Measurements from ENCODE around the gene LYVE1.
"Not testable (repeated sequence)": the region's sequence is repeated elsewhere in the genome, so short reads cannot be mapped to it uniquely, and the experiment has no call there.

The LYVE1 gene, protein sequence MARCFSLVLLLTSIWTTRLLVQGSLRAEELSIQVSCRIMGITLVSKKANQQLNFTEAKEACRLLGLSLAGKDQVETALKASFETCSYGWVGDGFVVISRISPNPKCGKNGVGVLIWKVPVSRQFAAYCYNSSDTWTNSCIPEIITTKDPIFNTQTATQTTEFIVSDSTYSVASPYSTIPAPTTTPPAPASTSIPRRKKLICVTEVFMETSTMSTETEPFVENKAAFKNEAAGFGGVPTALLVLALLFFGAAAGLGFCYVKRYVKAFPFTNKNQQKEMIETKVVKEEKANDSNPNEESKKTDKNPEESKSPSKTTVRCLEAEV

DNA sequence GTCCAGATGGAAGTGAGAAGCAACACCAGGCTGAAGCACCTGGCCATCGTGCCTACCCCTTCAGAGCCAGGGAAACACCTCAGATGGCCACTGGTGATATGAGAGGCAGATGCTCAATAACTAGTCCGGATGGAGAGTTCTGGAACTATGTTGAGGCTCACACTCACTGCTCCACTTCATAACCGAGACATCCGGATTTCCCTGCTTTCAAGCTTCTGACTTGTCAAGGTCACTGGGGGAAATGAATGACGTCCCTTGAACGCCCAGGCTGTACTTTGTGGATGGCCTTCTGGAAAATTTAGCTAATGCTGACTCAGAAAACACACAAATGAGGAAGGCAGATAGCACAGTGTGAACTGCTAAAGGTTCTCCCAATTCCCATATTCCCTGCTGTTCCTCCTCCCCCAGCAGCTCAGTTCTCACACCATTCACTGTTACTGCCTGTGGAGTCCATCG lies at the start of gene LYVE1:
Gene LYVE1 (minus strand): TSS at position 180 of the 456 bp plus-strand sequence. CDS start 133 bp downstream, at position 47.
- no peak for DNase-seq

DNA sequence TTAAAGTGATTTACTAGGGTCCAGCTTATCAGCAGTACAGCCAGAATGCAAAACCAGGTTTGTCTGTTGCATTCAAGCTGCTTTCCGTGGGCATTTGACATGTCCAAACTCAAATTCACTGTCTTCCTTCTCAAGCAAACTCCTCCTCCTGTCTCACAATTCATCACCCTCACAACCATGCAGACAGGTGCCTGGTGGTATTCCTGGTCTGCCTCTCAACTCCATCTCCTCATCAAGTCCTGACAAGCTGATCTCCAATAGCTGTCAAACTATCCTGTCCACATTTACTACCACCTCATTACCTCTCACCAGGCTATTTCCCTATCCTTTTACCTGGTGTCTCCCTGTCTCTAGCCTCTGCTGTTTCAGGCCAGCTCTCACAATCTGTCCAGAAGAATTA lies 49.1 kb upstream of the LYVE1 start:
- DNase-seq = no peak

DNA sequence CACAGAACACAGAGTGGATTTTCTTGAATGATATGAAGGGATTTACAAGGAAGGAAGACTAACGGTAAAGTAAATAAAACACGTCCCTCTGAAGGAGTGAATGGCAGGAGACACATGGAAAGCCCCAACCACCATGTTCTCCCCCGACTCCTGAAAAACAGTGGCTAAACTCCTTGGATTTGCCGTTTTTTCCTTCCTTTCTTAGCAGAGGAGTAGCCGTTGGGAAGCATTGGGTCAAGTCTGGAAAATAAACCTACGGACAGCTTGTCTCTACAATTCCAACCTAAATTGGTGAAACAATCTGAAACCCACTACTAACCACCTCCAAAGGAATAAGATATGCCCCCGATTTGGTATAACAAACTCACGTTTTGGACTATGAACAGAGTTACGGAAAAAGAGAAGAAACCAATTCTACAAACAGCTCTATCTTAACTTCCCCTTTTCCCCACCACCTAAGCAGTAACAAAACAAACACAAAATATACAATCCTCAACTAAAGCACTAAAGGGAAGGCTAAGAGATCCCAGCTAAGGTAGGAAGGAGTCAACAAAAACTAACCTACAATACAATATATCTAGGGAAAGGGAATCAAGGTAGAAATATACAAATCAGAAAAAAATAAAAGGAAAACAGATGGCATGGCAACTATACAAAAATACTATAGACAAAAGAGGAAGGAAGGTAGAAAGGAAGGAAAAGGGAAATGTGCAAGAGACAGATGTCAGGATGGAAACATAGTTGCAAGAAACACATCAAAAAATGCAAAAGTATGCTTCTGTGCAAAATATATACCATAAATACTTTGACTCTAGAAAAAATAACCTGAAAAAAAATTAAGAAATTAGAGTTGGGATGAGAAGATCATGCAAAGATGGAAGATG lies 43.8 kb upstream of the LYVE1 start:
- no peak for DNase-seq

DNA sequence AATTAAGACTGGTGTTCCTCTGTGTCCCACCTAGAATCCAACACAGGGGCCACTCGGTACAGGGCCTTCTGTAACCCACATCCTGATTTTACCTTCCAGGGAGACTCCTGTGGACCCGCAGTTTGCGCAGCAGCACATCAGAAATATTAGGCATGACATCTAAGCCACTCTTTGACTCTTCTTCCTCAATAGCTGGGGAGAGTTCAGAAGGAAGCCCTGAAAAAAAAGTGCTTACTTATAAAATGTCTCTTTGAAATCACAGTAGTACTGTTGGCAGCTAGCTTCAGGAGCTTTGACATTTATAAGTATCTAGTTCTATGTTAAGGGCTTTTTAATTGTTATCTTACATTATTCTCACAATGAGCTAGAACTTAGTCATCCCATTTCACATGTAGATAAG lies 41.2 kb upstream of the LYVE1 start:
- DNase-seq = no peak

DNA sequence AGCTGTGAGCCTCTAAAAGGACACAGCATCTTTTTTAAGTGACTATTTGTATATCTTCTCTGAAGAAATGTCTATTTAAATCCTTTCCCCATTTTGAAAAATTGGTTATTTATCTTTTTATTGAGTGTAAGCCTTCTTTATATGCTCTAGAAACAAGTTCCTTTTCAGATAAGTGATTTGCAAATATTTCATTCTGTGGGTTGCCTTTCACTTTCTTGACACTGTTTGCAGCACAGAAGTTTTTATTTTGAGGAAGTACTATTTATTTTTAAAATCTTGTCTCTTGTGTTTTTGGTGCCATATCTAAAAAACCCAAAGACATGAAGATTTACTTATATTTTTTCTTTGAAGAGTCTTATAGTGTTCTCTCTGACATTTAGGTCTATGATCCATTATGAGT lies 40.1 kb upstream of the LYVE1 start:
- DNase-seq = no peak

DNA sequence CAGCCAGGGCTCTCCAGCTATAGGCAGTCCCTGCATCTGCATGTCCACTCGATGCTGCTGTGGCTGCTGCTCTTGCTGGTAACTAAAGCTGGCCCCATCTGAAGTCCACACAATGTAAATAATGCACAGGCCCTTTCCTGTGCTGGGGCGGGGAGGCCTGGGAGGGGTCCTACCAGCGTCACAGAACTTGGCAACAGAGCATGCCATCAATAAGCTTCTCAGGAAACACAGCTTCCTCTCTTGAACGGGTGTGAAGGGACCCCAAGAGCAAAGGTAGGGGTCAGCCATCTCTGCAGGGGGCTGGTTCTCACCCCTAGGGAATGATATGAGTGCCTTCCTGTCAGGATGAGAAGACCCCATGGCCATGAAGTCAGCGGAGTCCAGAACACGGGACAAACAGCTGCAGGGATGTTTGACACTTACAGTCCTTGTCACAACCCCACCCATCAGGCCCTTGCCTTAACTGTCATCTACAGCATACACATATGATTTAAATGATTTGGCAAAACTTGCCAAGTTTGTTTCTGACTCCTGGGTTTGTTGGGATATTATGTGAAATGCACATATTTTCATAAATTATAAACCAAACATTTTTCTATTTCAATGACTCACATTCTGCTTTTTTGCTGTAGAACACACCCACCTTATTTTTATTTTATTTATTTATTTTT lies 39.1 kb upstream of the LYVE1 start:
- no peak for DNase-seq

DNA sequence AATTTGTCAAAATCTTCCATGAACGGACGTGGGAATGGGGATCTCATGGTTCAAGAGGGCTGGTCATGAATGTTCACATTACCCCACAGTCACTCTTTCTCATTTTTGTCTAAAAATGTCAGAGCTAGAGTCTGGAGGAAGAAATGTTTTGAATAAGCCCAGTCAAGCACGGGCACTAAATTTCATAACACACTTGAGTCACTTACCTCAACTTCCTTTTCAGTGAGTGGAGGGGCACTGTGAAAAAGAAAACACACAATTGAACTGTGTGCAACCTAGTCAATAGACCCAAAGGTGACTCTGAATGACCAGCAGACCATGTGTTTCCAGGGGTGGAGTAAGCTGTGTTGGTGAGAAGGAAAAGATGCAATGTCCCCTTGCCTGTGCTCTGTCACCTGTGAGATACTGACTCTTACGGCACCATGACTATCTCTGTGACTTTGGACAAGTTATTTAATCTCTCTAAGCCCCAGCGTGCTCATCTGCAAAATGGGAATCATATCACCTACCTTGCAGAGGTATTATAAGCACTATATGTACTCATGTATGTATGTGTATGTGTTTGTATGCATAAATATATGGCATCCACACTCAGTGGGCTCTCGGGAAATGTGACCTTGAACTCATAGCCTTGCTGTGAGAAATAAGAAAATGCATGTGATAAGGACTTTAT lies 38.2 kb upstream of the LYVE1 start:
- DNase-seq = no peak

DNA sequence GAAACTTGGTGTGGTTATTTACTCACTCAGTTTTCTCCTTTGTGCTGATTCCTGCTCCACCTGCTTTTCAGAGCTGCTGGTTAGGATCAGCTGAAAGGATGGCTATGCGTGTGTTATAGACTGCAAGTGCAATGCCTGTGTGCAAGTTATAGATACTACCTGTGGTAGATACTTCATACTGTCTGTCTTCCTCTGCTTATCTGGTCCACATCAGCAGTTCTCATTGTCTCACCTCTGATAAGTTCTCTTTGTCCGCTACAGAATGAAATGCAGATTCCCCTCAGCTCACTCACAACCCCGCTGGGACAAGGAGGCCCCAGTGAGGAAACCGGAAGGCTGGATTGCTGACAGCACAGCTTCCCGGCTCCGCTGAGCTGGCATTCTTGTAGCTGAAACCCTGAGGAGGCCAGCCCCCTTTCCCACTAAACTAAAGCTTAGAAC lies 37.5 kb upstream of the LYVE1 start:
- DNase-seq = no peak

DNA sequence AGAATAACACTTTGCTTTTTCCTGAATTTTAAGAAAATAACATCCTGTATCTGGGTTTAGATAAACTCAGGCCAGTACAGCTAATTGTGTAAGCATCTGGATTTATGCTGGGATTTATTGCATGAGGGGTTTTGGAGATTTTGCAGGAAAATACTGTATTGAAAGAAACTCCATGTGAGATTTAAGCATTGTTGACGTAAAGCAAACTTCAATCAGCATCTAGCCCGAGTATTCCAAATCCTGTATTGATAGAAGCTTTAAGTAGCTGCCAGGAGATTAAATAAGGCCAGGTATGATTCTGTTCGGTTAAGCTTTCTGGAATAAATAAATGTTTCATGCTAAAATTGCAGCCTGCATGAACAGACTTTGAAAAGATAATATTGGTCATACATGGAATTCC lies 36.3 kb upstream of the LYVE1 start:
- no peak for DNase-seq

DNA sequence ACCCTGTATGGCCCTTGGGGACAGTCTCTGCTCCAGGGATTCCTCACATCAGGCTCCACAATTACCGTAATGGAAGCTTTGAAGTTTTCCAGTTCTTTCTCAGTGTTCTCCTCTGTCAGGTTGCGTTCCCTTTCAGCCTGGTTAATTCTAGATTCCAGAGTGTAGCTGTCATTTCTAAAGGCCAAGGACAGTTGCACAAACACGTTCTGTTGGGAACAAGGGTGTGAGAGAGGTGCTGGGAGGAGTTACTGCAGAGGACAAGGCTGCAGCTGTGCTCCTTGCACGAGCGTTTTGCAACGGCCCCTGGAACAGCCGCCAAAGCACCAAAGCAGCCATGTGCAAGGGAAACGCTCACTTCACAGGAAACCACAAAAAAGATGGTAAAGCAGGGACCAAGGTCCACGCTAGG lies 35.9 kb upstream of the LYVE1 start:
- no peak for DNase-seq

DNA sequence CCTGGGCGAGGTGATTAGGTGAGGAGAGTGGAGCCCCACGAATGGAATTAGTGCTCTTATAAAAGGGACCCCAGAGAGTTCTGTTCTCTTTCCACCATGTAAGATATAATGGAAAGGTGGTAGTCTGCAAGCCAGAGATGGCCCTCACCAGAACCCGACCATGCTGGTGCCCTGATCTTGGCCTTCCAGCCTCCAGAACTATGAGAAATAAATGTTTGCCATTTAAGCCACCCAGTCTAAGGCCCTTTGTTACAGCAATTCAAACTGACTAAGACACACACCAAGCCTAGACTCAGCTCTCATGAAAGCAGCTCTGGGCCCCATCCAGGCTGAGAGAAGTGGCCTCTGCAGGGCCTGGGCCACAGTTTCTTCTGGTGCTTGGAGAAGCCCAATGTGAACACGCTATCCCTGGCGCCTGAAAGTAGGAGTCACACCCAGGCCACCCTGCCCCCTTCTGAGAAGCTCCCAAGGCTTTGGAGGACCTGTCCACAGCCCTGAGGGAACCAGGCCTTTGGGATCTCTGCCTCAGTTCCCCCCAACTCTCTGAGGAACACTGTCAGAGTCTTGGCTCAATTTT lies 35.3 kb upstream of the LYVE1 start:
- no peak for DNase-seq

DNA sequence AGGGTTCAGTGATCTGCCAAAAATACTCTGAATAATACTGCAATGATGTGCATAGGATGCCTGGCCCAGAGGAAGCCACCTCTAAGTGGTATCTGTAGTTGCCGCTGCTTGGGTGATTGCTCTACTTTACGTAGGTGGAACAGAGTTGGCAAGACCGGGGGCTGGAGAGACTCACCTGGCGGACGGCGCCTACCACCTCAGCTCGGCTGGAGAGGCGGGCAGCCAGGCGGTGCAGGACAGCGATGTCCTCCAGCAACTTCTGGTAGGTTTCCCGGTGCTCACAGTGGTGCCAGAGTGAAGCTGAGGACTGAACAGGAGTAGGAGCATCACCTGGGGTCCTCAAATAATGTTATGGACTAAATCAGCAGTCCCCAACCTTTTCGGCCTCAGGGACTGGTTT lies 34.5 kb upstream of the LYVE1 start:
- no peak for DNase-seq

DNA sequence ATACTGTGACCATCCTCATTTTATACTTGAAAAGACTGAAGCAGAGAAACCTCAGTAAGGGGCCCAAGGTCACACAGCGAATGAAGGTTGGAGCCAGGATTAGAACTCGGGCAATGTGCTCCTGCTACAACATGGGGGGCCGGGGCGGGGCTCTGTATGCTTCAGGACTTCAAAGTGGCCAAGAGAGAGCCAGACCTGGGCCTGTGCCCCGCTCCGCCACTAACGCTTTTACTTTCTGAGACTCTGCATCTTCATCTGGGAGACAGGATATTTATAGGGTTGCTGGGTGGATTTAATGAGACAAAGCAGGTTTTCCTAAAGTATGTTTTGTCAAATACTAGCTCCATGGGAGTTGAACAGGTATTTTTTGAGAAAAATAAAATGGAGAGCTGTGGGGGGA lies 33.9 kb upstream of the LYVE1 start:
- no peak for DNase-seq

DNA sequence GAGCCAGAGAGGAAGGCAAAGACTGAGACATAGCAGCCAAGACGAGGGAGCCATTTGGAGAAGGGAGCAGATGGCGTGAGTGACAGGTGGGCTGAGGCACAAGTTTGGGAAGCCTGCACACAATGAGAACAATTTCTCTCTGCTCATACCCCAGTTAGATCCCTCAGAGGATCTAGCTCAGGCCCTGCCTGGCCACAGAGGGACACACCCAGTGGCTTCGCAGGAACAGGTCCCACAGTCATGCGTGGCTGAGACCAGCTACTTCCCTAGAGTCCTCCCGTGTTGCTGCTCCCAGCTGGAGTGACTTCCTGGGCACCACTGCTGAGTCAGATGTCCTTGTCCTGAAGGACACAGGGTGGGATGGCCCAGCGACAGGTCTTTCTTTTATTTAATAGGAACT lies 33.4 kb upstream of the LYVE1 start:
- DNase-seq = no peak

DNA sequence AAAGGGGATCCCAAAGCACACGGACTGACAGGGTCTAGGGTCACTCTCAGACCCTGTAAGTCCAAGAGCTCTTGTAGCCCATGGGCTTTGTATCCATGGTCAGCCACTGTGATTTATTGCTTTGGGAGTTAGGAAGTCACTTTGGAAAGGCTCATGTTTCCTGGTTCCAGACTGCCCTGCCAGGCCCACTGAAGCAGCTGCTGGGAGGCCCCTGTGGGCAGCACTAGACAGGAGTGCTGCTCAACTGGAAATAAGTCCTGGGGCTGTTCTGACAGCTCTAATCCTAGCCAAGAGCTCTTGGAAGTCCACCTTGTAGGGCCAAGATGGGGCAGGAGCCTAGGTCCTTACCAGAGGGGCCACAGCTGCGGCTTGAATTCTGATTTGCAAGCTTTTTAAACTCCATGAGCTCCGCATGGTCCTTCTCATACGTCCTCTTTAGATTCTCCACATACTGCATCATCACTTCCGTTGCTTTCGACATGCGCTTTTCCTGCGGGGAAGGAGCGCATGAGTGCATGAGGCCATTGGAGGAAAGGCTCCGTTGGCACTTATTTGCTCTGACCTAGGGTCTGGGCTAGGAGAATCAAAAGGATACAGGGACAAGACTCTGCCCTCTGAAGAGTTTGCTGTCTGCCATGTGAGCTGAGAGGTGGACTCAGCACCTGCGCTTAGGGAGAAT lies 32.2 kb upstream of the LYVE1 start:
- no peak for DNase-seq

DNA sequence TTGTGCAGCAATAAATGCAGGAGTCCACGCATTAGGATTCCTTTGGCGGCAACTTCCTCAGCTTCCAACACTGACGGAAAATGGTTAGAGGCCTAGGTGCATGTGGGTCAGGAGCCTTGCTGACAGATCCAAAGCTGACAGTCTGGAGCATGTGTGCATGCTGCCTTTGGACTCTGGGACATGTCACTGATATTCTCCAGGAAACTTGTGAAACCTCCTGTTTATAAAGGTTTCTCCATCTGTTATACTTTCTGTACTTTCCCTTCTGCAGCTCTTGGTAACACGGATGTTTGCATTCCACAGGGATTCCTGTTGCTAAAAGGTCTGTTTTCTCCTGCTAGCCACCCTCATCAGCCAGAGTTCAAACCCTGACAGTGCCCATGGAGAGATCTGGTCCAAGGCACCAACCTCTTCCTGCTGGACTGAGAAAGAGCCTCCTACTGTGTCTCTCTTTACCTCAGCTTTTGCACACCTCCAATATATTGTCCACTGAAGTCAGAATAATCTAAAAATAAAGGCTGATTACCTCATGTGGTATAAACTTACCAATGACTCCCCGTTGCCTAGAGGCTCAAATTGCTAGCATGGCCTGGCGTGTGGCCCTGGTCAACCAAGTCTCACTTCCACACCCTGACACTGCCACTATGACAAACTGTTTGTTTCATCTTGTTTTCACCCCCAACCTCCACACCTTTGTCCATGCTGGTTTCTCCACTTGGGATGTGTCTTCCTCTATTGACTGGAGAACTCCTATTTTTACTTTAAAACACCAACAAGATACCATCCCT lies 31.1 kb upstream of the LYVE1 start:
- DNase-seq = no peak

DNA sequence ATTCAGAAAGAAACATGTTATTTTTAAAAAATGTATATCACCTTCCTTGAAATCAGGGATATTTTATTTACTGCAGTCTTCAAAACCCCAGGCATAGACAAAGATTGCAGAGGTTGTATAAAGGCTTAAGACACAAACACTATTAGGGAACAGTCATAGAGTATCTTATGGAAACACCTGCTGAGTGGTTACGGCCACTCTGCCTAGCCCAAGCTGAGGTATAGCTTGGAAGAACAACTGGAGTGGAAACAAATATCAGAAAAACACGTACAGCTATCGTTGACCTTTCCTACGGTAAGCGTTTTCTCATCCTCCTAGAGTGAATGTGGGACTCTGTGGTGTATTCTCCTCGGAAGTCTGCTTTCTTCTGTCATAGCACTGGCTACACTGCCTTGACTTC lies 30.4 kb upstream of the LYVE1 start:
- DNase-seq = no peak

DNA sequence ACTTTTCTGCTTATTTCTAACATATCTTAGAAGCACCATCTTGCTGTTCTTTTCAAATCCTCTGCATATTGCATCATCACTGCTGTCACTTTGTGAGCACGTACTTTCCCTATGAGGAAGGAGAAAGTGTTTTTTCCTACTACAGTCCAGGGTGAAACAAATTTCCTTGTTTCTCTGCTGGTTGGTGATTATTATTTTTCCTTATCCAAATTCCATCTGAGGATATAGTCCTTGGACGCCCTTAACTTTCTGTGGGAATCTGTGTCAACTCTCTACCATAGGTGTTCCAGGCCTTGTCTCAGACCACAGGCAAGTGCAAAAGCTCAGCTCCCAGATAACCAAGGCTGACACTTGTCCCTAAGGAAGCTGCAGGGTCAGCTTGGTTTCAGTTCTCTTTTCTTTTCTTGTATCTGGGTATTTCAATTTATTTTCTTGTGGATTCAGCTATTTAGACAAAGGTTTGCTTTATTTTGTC lies 29.4 kb upstream of the LYVE1 start:
- no peak for DNase-seq

DNA sequence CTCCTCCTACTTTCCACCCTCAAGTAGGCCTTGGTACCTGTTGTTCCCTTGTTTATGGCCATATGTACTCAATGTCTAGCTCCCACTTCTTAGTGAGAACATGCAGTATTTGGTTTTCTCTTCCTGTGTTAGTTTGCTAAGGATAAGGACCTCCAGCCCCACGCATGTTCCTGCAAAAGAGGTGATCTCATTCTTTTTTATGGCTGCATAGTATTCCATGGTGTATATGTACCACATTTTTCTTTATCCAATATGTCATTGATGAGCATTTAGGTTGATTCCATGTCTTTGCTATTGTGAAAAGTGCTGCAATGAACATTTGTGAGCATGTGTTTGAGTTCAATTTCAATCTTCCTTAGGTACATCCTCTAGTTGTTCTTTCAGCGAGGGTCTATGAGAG lies 27.4 kb upstream of the LYVE1 start:
- not testable (repeated sequence) for DNase-seq

DNA sequence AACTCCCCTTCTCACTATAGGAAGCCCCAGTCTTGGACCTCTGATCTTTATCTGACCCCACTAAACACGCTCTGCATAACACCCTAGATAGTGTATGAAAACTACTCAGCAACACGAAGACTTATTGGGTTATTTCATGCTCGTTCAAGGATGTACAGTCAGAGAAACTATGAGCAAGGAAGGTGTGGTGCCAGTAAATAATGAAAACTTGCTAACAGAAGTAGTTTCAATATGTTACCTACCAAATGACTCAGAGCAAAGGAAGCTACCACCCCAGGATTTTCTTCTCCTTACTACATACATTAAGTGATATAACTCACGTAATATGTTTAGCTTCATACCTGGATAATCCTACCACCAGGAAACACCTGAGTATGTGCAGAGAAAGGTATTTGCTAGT lies 25.9 kb upstream of the LYVE1 start:
- DNase-seq = no peak

DNA sequence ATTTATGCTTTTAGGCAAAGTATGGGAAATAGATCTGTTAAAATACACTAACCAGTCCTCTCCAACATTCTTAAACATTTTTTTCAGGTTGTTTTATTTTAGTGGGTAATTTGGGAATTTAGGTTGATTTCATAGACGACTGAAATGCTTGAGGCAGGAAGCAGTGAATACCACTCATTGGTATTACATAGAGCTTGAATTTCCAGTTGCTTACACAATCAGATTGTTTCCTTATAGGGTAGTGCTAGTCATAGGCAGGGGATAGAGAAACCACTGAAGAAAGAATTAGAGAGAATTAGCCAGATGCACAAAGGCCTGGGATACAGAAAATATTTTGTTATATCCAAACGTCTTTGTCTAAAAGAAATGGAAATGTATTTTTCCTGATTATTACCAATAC lies 23.9 kb upstream of the LYVE1 start:
- no peak for DNase-seq
